Measurements from ENCODE around the gene CAPN5. TPM values are rescaled to one million over a fixed set of nuclear protein-coding genes. Genes with fewer than 3 reads are reported as not detected.
"Not testable (repeated sequence)": the region's sequence is repeated elsewhere in the genome, so short reads cannot be mapped to it uniquely, and the experiment has no call there.

CAPN5 gene
- total and polyA plus RNA-seq, 5 experiments from 2014 or later, result 6.2 to 13.1 (median 9.5) TPM

DNA sequence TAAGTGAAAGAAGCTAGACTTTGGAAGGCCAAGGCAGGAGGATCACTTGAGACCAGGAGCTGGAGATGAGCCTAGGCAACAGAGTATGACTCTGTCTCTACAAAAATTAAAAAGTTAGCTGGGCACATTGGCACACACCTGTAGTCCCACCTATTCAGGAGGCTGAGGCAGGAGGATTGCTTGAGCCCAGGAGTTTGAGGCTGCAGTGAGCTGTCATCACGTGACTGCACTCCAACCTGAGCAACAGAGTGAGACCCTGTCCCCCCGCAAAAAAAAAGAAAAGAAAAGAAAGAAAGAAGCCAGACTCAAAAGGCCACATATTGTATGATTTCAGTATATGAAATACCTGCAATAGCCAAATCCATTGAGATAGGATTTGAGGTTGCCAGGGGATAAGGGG, 7.9 kb upstream of the CAPN5 start:
- POLR2A ChIA-PET, result interaction anchor here (1.3 kb wide), 1 partner anchor 12 kb away, joined by 3 read pairs; no protein-coding TSS in a partner anchor
- no peak for DNase-seq
- Mint-ChIP-seq H3K27me3 (no peaks in the 10 kb centered on the region), H3K4me3 (no peak overlapping the region), H3K27ac (no peak overlapping the region), H3K9me3 (peaks cover 0 to 16% (median 5%) of the 10 kb centered on the region in 9 donors), H3K4me1 (no peaks in the 10 kb centered on the region), H3K36me3 (peaks cover 0 to 4% (median 4%) of the 10 kb centered on the region in 3 donors)
- no peak for ATAC-seq

DNA sequence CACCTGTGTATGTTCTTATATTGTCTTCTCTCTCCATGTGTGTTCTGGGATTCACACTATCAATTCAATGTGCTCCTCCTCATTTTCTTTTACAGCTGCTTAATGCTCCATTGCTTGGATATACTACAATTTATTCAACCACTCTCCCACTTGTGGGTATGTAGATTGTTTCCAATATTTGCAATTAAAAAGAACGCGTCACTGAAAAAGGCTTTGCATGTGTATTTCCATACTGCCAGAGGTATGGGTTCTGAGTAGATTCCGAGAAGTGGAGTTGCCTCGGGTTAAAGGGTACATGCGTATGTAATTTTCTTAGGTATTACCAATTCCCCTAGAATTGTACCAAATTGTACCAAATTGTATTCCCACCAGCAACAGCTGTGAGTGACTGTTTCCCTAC, 7.0 kb upstream of the CAPN5 start:
- ATAC-seq (no peak), DNase-seq (no peak)
- H3K36me3 Mint-ChIP-seq, result peaks cover 0 to 4% (median 4%) of the 10 kb centered on the region in 3 donors
- POLR2A ChIA-PET, result no interaction called here
- H3K9me3 Mint-ChIP-seq, result peaks cover 0 to 16% (median 5%) of the 10 kb centered on the region in 9 donors
- H3K27ac Mint-ChIP-seq, result no peak overlapping the region
- no peaks in the 10 kb centered on the region for H3K27me3 Mint-ChIP-seq
- H3K4me1 Mint-ChIP-seq, result no peaks in the 10 kb centered on the region
- no peak overlapping the region for H3K4me3 Mint-ChIP-seq

DNA sequence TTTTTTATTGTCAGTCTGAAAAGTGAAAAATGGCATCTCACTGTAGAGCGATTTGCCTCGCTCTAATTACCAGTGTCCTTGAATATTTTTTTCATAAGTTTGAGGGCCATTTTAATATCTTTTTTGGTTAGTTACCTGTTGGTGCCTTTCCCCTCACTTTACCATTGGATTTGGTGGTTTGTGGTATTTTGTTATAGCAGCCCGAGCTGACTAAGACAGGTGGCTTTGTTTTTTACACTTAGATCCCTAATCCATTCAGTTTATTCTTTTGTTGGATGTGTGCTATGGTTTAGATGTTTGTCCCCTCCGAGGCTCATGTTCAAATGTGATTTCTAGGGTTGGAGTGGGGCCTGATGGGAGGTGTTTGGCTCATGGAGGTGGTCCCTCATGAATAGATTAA, 6.5 kb upstream of the CAPN5 start:
- DNase-seq, result no peak
- no peaks in the 10 kb centered on the region for H3K27me3 Mint-ChIP-seq
- H3K27ac Mint-ChIP-seq, result no peak overlapping the region
- H3K36me3 Mint-ChIP-seq, result peaks cover 0 to 4% (median 4%) of the 10 kb centered on the region in 3 donors
- POLR2A ChIA-PET, result no interaction called here
- no peak for ATAC-seq
- H3K4me3 Mint-ChIP-seq, result no peak overlapping the region
- no peaks in the 10 kb centered on the region for H3K4me1 Mint-ChIP-seq
- H3K9me3 Mint-ChIP-seq, result peaks cover 0 to 16% (median 5%) of the 10 kb centered on the region in 9 donors

DNA sequence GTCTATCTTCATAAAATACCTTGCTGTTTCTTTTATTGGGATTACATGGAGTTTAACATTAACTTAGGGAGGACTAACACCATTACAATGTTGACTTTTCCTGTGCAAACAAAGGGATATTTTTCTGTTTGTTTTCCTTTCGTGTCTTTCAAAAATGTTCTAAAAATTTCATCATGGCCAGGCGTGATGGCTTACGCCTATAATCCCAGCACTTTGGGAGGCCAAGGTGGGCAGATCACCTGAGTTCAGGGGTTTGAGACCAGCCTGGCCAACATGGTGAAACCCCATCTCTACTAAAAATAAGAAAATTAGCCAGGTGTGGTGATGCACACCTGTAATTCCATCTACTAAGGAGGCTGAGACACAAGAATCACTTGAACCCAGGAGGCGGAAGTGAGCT, 5.5 kb upstream of the CAPN5 start:
- DNase-seq, H3K36me3 Mint-ChIP-seq, H3K4me3 Mint-ChIP-seq, H3K4me1 Mint-ChIP-seq, ATAC-seq, H3K27me3 Mint-ChIP-seq, H3K27ac Mint-ChIP-seq: not testable (repeated sequence)
- POLR2A ChIA-PET, result interaction anchor here (0.6 kb wide), 1 partner anchor 12 kb away, joined by 3 read pairs; no protein-coding TSS in a partner anchor
- H3K9me3 Mint-ChIP-seq, result peaks cover 0 to 11% (median 5%) of the 10 kb centered on the region in 9 donors

DNA sequence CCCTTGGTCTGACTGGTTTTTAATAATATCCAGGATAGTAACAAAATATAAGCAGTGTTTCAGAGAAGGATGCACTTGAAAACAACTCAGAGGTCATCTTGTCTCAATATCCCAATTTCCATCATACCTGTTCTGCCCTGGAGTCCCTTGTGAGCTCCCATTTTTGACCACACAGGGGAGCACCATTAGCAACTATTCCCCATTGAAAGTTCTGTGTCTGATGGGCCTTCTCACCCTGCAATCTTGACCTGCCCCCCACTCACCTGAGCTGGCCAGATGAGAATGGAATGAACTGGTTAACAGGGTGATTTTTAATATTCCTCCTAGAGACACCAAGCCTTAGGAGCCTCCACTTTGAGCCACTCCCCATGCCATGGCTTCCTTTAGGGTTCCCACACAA, 3.8 kb upstream of the CAPN5 start:
- ATAC-seq, result no peak
- POLR2A ChIA-PET, result interaction anchor here (0.8 kb wide), 1 partner anchor 12 kb away, joined by 3 read pairs; no protein-coding TSS in a partner anchor
- no peak overlapping the region for H3K27ac Mint-ChIP-seq
- H3K27me3 Mint-ChIP-seq, result no peaks in the 10 kb centered on the region
- peak overlapping the region in 1 of 10 donors; percentile 0 for H3K4me3 Mint-ChIP-seq
- DNase-seq, result no peak
- H3K9me3 Mint-ChIP-seq, result peaks cover 0 to 4% (median 0%) of the 10 kb centered on the region in 9 donors
- peaks cover 8 to 16% (median 11%) of the 10 kb centered on the region in 4 donors for H3K4me1 Mint-ChIP-seq
- H3K36me3 Mint-ChIP-seq, result no peaks in the 10 kb centered on the region

DNA sequence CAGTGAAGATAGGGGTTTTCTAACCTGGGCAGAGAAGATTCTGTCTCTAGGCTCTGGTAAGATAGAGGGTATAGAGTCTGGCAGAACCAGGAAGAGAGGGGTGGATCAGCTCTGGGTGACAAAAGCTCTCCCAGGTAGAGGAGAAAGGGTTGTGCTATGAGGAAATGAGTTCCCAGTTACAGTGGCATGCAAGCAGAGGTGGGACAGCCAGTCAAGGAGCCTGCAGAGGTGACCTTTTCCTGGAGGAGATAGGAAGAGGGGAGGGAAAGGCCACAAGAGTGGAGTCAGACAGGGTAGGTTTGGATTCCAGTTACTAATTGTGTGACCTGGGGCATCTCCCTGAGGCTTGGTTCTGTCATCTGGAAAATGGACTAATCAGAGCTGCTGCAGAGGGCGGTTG, 3.4 kb upstream of the CAPN5 start:
- Mint-ChIP-seq H3K9me3 (peaks cover 0 to 4% (median 0%) of the 10 kb centered on the region in 9 donors), H3K4me1 (peaks cover 12 to 20% (median 14%) of the 10 kb centered on the region in 4 donors), H3K27ac (no peak overlapping the region), H3K4me3 (peak overlapping the region in 1 of 10 donors; percentile 0), H3K36me3 (no peaks in the 10 kb centered on the region), H3K27me3 (no peaks in the 10 kb centered on the region)
- DNase-seq, result no peak
- no peak for ATAC-seq
- POLR2A ChIA-PET, result interaction anchor here (0.8 to 1.1 kb wide), 2 partner anchors 12 to 16 kb away, joined by 3 read pairs; no protein-coding TSS in a partner anchor

DNA sequence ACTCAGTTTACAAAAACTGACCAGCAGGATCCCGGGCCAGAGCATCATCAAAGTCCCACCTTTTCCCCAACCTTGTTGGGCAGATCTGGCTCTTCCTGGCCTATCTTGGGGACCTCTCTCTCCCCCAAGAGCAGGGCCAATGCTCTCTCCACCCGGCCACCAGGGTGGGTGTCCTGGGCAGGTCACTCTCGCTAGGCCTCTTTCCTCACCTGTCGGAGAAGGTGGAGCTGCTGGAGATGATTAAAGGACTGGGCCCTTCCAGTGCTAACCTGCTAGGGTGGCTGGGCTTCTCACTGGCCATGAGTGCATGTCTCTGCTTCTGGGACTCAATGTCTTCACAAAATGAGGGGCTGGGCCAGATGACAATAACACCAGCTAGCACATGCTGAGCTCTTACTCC, 2.9 kb upstream of the CAPN5 start:
- Mint-ChIP-seq H3K27me3 (no peaks in the 10 kb centered on the region), H3K4me1 (peaks cover 13 to 25% (median 18%) of the 10 kb centered on the region in 4 donors), H3K36me3 (no peaks in the 10 kb centered on the region), H3K27ac (no peak overlapping the region), H3K9me3 (peaks cover 0 to 4% (median 0%) of the 10 kb centered on the region in 9 donors), H3K4me3 (no peak overlapping the region)
- ATAC-seq (no peak), DNase-seq (no peak)
- POLR2A ChIA-PET, result interaction anchor here (1.1 to 2.7 kb wide), 3 partner anchors 16 to 27 kb away, joined by 3 to 17 read pairs (median 6); no protein-coding TSS in a partner anchor

DNA sequence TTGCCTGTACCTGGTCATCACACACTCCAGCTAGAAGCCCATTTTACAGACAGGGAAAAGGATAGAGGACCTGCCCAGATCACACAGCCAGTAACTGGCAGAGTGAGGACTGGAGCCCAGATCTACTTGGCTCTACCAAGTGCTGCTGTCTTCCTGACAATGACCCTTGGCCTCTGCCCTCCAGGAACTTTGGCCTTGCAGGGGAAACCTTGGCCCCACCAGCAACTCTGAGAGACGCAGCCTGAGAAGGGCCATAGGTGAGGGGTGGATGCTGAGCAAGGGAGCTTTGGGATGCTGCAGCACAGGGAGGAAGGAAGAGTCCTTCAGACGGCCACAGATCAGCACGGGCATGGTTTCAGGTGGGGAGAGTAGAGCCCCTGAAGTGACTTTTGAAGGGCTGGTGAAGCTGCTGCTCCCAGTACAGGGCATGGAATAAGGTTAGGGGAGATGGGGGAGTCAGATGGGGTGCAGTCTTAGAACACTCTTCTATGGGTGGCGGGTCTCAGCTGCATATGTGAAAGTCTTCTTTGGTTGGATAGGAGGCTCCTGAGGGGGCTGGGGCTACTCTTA, 2.0 kb upstream of the CAPN5 start:
- H3K27ac Mint-ChIP-seq, result peak overlapping the region in 6 of 10 donors; percentile 13 to 75 (median 60)
- ATAC-seq (no peak), DNase-seq (no peak)
- no peaks in the 10 kb centered on the region for H3K27me3 Mint-ChIP-seq
- no peaks in the 10 kb centered on the region for H3K36me3 Mint-ChIP-seq
- POLR2A ChIA-PET, result interaction anchor here (1.1 to 2.7 kb wide), 4 partner anchors 17 to 26 kb away, joined by 3 to 17 read pairs (median 4); no protein-coding TSS in a partner anchor
- peaks cover 0 to 4% (median 0%) of the 10 kb centered on the region in 9 donors for H3K9me3 Mint-ChIP-seq
- peak overlapping the region in 8 of 10 donors; percentile 24 to 94 (median 43) for H3K4me3 Mint-ChIP-seq
- peaks cover 13 to 34% (median 23%) of the 10 kb centered on the region in 4 donors for H3K4me1 Mint-ChIP-seq

DNA sequence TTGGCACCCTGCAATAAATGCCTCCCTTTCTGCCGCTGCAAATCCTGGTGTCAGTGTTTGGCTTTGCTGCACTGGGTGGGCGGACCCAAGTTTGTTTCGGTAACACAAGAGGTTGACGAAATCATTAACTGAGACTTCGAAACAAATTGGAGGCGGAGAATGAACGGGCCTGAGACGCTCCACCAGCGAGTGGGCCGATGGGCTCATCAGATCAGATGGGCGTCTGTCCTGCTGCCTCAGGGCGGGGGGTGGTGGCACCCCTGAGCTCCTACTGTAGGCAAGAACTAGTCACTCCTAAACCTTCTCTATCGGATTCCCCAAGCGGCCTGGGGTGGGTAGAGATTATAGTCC, 918 bp upstream of the CAPN5 start:
- POLR2A ChIA-PET, result interaction anchor here (1.7 to 2.7 kb wide), 3 partner anchors 16 to 25 kb away, joined by 3 to 17 read pairs (median 6); no protein-coding TSS in a partner anchor
- Mint-ChIP-seq H3K36me3 (no peaks in the 10 kb centered on the region), H3K4me3 (peak overlapping the region; percentile 81 to 94 (median 89)), H3K27ac (peak overlapping the region; percentile 51 to 93 (median 91)), H3K9me3 (peaks cover 0 to 4% (median 0%) of the 10 kb centered on the region in 9 donors), H3K4me1 (peaks cover 17 to 40% (median 28%) of the 10 kb centered on the region in 4 donors), H3K27me3 (no peaks in the 10 kb centered on the region)
- peak in 1 of 2 donors; percentile 3 for ATAC-seq
- peak in 1 of 10 donors; percentile 20 for DNase-seq

DNA sequence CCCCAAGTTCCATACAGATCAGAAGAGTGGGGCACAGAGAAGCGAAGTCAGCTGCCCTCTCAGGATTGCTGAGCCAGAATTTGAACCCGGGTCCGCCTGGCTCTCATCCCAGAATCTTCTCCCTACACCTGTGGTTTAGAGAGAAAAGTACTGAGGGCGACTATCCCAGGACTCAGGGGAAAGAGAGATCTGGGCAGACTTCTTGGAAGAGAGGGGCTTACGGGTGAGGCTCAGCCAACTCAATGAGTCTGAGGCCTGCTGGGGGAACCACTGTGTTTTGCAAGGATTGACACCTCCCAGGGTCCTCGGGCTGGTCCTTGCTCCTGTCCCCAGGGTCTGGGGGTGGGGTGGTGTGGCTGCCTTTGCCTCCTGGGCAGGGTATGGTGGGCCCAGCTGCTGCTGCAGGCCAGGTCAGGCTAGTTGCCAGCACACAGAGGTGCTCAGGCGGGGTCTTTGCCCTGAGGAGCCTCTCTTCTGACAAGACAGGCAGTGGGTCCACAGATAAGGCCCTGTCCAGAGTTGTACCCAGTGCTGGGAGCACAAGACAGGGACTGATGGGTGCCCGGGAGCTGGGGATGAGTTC, 1.2 kb downstream of the CAPN5 start:
- POLR2A ChIA-PET, result interaction anchor here (2.3 kb wide), 1 partner anchor 14 kb away, joined by 25 read pairs; no protein-coding TSS in a partner anchor
- no peaks in the 10 kb centered on the region for H3K27me3 Mint-ChIP-seq
- no peak for DNase-seq

DNA sequence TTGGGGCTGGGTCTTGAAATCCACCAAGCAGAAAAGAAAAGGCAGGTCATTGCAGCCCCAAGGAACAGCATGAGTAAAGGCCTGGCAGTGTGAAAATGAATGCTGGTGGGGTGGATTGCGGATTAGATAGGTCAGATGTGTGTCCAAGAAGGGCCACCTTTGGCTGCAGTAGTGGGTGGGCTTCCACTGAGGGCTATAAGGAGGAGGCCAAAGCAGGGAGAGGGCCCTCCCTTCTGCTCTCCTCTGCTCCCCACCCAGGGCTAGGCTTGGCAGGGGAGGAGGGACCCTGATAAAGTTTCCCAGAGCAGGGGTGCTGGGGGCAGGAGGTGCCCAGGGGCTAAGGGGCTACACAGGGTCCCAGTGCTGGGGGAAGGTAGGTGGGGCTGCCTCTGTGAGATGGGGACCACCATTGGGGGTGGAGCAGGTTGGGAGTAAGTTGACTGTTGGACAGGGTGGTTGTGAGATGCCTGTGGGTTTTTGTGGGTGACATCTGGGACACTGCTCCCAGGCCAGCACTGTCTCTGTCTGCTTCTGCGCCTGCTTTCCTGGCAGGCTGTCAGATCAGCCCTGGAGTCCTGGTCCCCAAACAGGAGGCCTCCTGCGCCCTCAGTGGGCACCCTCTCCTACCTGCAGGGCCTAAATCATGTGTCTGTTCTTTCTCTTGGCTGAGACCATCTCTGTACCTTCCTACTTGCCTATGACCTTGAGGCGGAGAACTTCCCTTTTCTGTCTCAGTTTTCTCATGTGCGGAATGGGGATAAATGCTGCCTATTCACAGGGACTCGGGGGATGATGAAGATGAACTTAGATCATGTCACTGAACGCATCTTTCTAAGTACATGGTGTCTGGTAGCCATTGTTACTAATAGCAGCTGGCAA, 1.9 kb downstream of the CAPN5 start:
- no peak for DNase-seq
- Mint-ChIP-seq H3K36me3 (no peaks in the 10 kb centered on the region), H3K4me3 (peak overlapping the region; percentile 3 to 90 (median 64)), H3K27me3 (no peaks in the 10 kb centered on the region), H3K4me1 (peaks cover 30 to 63% (median 51%) of the 10 kb centered on the region in 4 donors), H3K9me3 (no peaks in the 10 kb centered on the region), H3K27ac (peak overlapping the region; percentile 16 to 88 (median 70))
- ATAC-seq, result no peak
- POLR2A ChIA-PET, result interaction anchor here (2.3 kb wide), 1 partner anchor 14 kb away, joined by 25 read pairs; no protein-coding TSS in a partner anchor

More for the DNA sequence above, 1.2 kb downstream of the CAPN5 start:
- Mint-ChIP-seq H3K27ac (peak overlapping the region in 9 of 10 donors; percentile 59 to 94 (median 85)), H3K4me3 (peak overlapping the region; percentile 80 to 96 (median 86)), H3K9me3 (no peaks in the 10 kb centered on the region), H3K36me3 (no peaks in the 10 kb centered on the region), H3K4me1 (peaks cover 25 to 55% (median 44%) of the 10 kb centered on the region in 4 donors)
- no peak for ATAC-seq

DNA sequence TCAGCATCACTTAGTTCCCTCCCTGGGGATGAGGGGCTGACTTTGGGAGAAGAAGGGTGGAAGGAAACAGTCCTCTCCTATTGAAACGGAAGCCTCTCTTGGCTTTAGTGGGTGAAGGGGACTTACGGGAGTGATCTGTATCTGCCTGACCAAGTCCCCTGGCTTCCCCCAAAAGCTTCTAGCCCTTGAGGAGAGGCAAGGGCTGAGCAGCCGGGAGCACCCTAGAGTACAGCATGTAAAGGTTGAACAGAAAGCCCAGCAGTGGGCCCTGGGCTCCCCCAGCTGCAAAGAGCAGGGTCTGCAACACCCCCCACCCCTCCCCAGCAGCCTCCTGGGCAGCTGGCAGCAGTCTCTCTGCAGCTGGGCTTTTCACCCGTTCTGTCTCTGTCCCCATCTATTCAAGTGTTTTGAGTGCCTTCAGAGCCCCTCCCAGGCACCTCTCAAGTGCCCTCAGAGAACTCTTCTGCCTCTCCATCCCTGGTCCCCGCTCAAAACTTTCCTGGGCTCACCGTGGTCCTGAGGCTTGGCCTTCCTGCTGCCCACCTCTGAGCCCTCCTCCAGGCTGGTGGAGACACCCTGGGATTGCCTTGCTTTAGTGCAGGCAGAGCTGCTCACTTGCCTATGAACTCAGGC, 2.7 kb downstream of the CAPN5 start:
- Mint-ChIP-seq H3K4me1 (peaks cover 30 to 64% (median 56%) of the 10 kb centered on the region in 4 donors), H3K4me3 (peak overlapping the region in 5 of 10 donors; percentile 3 to 65 (median 35)), H3K9me3 (no peaks in the 10 kb centered on the region), H3K27ac (peak overlapping the region in 5 of 10 donors; percentile 45 to 85 (median 67)), H3K36me3 (no peaks in the 10 kb centered on the region), H3K27me3 (no peaks in the 10 kb centered on the region)
- POLR2A ChIA-PET, result interaction anchor here (2.0 kb wide), 1 partner anchor 13 kb away, joined by 4 read pairs; no protein-coding TSS in a partner anchor
- DNase-seq, result no peak
- no peak for ATAC-seq

All from naive thymus-derived CD8-positive, alpha-beta T cell (primary cell).